AG04450 (cell line): ENCODE data around the gene STK32A. TPM values are rescaled to one million over a fixed set of nuclear protein-coding genes. Genes with fewer than 3 reads are reported as not detected.
A peak's percentile ranks its signal among the peaks of the same experiment; 100 is the strongest.

Experiments
- CTCF ChIA-PET: fragments of 300-600, 350-600 bp; formaldehyde crosslinking; extraction: SDS; loops from one replicate; lab custom pipeline; 2022; ENCODE audit warnings: antibody characterized with exemption, inconsistent platforms; lab: Charles Lee
- POLR2A ChIA-PET: fragments of 350-600 bp; formaldehyde crosslinking; extraction: SDS; loops from one replicate; lab custom pipeline; 2021; ENCODE audit warnings: antibody characterized with exemption, inconsistent platforms; lab: Yijun Ruan, JAX
- DNase-seq: peaks from one replicate; pipeline ENCODE4 v3.0.0-alpha.2; 2011; ENCODE audit warnings: low read depth, low spot score
- H3K27ac ChIP-seq: one replicate; pipeline ENCODE4 v1.5.1; 2012; ENCODE audit warnings: low read depth, low read length, control low read depth
- H3K27me3 ChIP-seq: one replicate; pipeline ENCODE4 v1.6.0; 2012; ENCODE audit warnings: low read length; ENCODE audit not compliant: control insufficient read depth, insufficient read depth
- H3K4me3 ChIP-seq: 2 replicates; pipeline ENCODE4 v1.5.1; 2011; ENCODE audit warnings: mild to moderate bottlenecking, low read depth, low read length, control low read depth
- H3K9me3 ChIP-seq: 2 replicates; pipeline ENCODE4 v1.5.1; 2012; ENCODE audit warnings: low read length; ENCODE audit not compliant: control insufficient read depth, insufficient read depth
- CTCF ChIP-seq: IDR thresholded peaks from 2 replicates; pipeline ENCODE4 v1.5.1; 2011; ENCODE audit warnings: low read depth, low read length, control low read depth, inconsistent platforms
- polyA minus RNA-seq: library from RNA; depleted of rRNA, polyadenylated mRNA; stranded (reverse); fragments of >200 nt; gene quantifications from 2 replicates; pipeline ENCODE4 v1.2.3, GENCODE V29; 2011; rRNA and poly(A)+ RNA removed
- polyA plus RNA-seq: library from polyadenylated mRNA; depleted of rRNA; stranded (reverse); fragments of >200 nt; gene quantifications from 2 replicates; pipeline ENCODE4 v1.2.3, GENCODE V29; 2011; rRNA removed

The STK32A gene
- polyA plus RNA-seq, result 0.12 and 0.20 TPM in 2 replicates
- 0.05 and 0.13 TPM in 2 replicates for polyA minus RNA-seq

- no peak within 1 kb of the TSS for H3K27ac ChIP-seq
- CTCF ChIA-PET, result interaction anchor here (1.5 to 1.8 kb wide), 3 partner anchors 46 to 343 kb away, joined by 6 to 10 read pairs (median 8); no protein-coding TSS in a partner anchor
- TF ChIP-seq CTCF, result no peak
- H3K9me3 ChIP-seq, result no peaks in the 10 kb centered on the region; the same call in 1 of the 2 replicates
- H3K27me3 ChIP-seq, result peaks cover 12% of the 10 kb centered on the region
- POLR2A ChIA-PET, result no interaction called here
- peak within 1 kb of the TSS; percentile 52 for H3K4me3 ChIP-seq
- DNase-seq, result no peak
These were observed at the start of gene STK32A for GRCh38 chr5:147234825-147235635. TSS of gene STK32A (plus strand) at chr5:147235026. CDS start at chr5:147239635, 4,609 bp downstream.

GRCh38 chr5:147187099-147187540 is 47.7 kb upstream of the STK32A start:
- Histone ChIP-seq H3K4me3 (no peak overlapping the region), H3K27ac (no peak overlapping the region), H3K27me3 (no peaks in the 10 kb centered on the region), H3K9me3 (no peaks in the 10 kb centered on the region)
- ChIA-PET CTCF (interaction anchor here (0.9 to 5.0 kb wide), 13 partner anchors 8 to 655 kb away, joined by 3 to 84 read pairs (median 10); no protein-coding TSS in a partner anchor), POLR2A (no interaction called here)
- no peak for TF ChIP-seq CTCF
- DNase-seq, result no peak

DNA sequence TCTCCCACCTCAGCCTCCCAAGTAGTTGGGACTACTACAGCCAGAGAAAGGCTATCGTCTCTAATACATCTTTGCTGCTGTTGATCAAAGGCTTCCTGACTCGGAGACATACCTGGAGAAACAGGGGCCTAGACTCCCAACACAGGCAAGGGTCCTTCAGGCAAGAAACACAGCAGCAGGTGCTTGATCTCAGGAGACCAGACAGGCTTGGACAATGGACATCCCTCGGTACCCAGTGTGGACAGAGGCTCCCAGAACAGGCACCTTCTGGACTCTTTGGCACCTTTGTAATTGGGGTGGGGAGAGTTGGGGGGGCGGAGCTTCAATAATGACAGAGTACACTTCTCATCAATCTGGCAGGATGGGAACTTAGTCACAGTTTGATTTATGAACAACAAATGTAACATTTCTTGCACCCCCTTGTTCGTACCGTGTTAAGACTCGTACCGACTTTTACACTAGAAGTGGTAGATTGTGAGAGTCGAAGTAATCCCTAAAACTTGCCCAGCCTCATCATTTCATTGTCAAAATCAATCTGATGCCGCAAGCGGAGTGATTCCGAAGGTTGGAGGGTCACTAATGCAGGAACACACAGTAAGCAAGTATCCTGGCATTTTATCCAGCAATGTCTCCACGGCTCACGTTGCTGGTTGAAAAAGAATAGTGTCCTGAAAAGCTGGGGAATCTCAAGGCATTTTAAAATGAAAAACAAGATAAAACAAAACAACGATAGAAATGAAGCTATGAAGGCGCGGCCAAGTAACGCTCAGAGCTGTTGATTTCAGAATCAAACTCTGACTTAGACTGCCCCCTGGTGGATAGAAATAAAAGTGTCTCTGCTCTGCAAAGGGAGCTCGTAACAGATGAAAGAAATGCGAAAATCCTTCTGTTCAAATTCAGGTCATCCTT is 46.4 kb upstream of the STK32A start:
- DNase-seq, result peak; percentile 38
- POLR2A ChIA-PET, result no interaction called here
- no peaks in the 10 kb centered on the region for H3K9me3 ChIP-seq
- CTCF ChIA-PET, result interaction anchor here (0.6 to 5.0 kb wide), 100 partner anchors 9 to 722 kb away, joined by 3 to 84 read pairs (median 5); partner anchors contain the start of gene STK32A
- H3K27me3 ChIP-seq, result no peaks in the 10 kb centered on the region
- no peak overlapping the region for H3K4me3 ChIP-seq
- no peak overlapping the region for H3K27ac ChIP-seq
- peak; percentile 85 for TF ChIP-seq CTCF

DNA sequence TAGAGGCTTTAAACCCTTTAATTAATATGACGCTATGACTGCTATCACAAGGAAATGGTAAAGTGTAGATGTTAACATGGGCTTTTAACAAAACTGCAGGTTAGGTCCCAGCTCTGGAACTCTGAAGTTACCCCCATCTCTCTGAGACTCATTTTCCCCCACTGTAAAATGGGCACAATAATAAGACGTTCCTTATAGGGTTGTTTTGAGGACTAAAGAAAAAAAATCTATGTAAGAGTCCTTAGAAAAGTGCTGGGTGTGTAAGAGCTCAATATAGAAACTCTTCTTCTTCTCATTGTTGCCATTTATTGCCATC is 45.8 kb upstream of the STK32A start:
- Histone ChIP-seq H3K27me3 (no peaks in the 10 kb centered on the region), H3K27ac (no peak overlapping the region), H3K9me3 (no peaks in the 10 kb centered on the region), H3K4me3 (no peak overlapping the region)
- ChIA-PET POLR2A (no interaction called here), CTCF (interaction anchor here (0.5 to 5.0 kb wide), 100 partner anchors 10 to 723 kb away, joined by 3 to 84 read pairs (median 5); partner anchors contain the start of gene STK32A)
- TF ChIP-seq CTCF, result no peak
- DNase-seq, result no peak
